Erythroblast (primary cell): ENCODE data around the gene TTLL9.

Experiments used
- GATA1 ChIP-seq: IDR thresholded peaks from 2 replicates; pipeline ENCODE4 v1.6.1; 2011; ENCODE audit warnings: low read depth, mild to moderate bottlenecking, control low read depth, low read length, moderate library complexity
- POLR2A ChIP-seq: IDR thresholded peaks from 2 replicates; pipeline ENCODE4 v1.6.1; 2011; ENCODE audit warnings: mild to moderate bottlenecking, low read length

GRCh38 chr20:31987744-31988143 lies 117.3 kb downstream of the TTLL9 start:
- TF ChIP-seq POLR2A (no peak), GATA1 (no peak)
